NCI-H446 (cell line): ENCODE measurements around the gene PARVB.

ENCODE experiments used
- DNase-seq, 2 experiments: peaks; one replicate each; lab custom pipeline; 2025; lab: John Stamatoyannopoulos, UW

Gene PARVB

GRCh38 chr22:44161673-44162072, 137.6 kb downstream of the PARVB start:
- no peak for DNase-seq

DNA sequence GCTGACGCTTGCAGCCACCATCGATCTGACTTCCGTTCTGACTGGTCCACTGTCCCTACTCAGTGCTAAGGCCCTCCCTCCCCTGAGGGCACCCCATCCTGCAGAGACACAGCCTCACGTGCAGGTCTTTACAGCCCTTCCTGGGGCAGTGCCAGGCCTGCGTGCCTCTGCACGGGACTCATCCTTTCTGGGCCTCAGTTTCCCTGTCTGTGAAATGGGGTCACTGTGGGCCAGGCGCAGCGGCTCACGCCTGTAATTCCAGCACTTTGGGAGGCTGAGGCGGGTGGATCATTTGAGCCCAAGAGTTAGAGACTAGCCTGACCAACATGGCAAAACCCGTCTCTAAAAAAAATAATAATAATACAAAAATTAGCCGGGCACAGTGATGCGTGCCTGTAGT, 138.9 kb downstream of the PARVB start:
- DNase-seq: no peak

DNA sequence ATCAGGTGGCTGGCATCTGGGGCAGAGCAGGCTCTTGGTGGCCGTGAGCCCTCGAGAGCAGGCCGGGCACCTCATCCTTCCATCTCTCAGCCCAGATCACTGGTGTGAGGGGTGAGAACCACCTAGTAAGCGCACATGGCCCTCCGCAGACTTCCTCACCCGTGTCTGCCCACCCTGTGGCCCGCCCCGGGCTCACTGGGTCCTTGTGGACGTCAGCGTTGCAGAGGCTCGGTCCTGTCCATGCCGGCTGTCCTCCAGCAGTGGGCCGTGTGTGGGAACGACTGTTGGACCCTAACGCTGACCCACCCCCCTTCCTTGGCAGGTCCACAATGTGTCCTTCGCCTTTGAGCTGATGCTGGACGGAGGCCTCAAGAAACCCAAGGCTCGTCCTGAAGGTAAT, 139.4 kb downstream of the PARVB start:
- no peak for DNase-seq

DNA sequence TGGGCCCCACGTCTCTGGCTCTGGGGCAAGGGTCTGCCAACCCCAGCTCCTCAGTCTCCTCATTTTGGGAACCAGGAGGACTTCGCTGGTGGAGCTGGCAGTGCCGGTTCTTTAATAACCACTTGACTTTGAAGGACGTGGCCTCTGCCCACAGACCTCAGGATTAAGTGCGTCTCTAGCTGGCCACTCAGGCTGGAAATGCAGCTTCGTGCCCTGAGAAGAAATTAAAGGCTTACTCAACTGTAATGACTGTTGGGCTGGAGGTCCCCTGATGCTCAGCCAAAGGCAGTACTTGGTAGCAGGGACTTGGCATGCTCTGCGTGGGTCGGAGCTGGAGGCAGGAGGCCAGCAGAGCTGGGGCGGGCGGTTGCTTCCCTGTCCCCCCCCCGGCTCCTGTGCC, 139.9 kb downstream of the PARVB start:
- no peak for DNase-seq

GRCh38 chr22:44165286-44165874, 141.3 kb downstream of the PARVB start:
- DNase-seq: no peak

DNA sequence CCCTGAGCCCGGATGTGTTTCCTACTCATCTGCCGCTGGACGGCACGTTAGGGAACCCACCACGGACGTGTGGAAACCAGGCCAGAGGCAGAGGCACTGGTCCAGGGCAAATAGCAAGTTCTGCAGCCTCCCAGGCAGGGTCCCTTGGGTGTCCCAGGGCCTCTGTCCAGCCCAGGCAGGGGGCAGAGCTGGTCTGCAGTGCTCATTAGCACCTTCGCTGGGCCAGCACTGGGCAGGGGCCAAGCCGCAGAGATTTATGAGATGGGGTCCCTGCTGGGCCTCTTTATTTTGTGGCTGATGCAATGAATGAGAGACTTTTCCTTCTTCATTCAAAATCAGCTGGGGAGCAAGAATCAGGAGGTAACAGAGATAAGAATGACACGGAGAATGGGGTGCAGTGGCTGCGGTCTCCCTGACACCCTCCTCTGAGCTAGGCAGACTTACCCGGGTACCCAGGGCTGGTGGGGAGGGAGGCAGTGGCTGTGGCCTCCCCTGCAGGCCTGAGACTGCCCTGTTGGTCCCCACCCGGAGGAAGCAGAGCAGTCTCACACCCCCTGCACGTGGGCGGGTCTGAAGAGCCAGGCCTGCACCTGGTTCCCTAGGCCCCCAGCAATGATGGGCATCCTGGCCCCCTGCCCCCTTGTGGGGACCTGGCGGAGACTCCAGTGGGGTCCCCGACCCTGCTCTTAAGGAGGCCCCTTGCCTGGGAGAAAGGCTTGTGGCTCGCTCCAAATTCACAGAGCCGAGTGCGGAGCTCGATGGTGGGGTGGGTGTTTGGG, 142.6 kb downstream of the PARVB start:
- DNase-seq: no peak

DNA sequence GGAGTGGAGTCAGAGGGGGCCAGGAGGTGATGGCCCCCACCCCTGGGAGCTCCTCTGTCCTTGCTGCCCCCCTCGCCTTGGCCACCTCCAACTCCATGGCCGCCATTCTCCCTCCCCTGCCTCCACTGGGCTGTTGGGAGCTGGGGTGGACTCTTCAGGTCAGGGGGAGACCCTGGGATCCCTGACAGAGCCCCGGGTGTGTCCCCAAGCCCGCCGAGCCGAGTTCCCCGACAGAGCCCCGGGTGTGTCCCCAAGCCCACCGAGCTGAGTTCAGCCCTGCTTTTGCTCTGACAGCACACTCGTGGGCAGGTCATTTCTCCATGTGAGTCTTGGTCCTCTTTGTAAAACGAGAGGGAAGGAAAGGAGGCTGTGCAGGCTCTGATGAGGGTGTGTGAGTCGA, 143.4 kb downstream of the PARVB start:
- no peak for DNase-seq

DNA sequence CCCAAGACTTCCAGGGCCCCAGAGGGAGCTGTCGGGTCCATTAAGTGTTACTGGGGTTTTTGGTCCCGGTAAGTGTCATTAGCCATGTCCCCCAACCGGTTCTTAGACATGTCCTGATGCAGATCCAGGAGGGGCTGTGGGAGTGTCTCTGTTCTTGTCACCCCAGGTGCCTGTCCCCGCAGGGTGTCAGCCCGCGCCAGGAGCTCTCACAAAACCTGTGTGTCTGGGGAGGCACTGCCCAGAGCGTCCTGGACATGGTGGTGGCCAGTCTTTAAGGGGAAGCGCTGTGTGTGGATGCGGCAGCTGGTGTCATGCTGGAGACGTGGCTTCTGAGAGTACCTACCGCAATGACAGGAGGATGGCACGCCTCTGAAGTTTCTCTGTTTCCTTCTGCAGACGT, 144.1 kb downstream of the PARVB start:
- no peak for DNase-seq

DNA sequence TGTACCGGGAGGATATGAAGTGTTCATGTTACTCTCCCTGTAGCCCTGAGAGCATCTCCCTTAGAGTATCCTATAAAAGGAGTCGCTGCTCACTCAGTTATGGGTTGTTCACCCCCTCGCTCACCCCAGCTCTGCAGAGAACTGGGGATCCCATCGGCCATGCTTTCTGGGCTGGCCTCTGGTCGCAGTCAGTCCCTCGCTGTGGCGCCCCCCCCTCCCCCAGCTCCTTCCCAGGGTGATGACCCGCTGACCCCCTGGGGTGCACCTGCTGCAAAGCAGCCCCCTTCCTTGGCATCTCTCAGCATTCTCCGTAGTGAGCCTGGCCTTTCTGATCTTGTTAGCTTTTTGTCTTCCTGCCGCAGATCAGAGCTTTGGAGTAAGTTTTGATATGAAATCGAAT, 146.4 kb downstream of the PARVB start:
- DNase-seq: no peak

DNA sequence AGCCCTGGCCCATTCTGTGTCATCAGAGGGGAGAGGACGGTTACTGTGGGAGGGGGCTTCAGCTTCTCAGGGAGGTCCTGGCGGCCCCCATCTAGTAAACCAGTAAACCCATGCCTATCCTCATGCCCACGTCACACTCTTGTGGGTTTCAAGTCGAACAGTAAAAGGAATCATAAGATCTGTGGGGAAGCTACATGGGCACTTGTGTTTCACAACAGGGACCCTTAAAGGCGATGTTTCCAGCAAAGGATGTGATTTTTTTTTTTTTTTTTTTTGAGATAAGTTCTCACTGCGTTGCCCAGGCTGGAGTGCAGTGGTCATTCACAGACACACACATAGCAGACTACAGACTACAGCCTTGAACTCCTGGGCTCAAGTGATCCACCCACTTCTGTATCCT, 147.5 kb downstream of the PARVB start:
- DNase-seq: no peak

GRCh38 chr22:44172370-44173108, 148.4 kb downstream of the PARVB start:
- no peak for DNase-seq

- no peak for DNase-seq
Observed at GRCh38 chr22:44173154-44173553, 149.1 kb downstream of the PARVB start.

GRCh38 chr22:44175676-44176075, 151.6 kb downstream of the PARVB start:
- no peak for DNase-seq

DNA sequence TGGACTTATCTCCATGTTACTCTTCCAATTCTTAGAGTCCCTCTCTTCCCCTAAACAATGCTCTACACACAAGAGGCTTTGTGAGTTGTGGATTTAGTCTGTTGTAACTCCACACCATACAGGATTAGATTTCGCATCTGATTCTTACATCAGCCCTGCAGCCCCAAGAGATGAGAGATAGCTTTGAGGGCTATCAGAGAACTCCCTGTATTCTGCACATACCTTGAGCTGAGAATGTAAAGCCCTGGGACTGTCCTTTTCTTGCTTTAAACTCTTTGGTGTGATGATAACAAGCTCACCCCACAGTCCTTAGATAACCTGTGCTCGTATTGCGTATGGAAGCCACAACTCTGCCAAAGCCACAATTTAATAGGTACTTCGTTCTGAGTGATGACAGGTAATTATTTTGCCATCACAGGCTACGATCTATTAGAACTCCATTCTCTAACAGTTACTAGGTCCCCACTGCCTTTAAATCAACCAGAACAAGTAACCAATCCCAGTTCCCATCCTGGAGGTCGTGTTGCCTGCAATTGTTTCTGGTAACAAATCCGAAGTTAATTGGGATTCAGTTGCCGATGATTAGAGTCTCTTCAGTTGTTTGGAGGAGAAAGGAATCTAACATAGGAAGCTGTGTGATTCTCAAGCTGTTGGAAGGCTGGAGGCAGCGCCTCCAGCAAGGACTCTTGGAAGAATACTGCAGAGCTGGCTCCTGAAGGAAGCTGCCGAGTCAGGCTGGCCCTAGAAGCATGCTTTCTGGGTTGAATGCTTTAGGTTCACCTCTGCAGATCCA, 155.3 kb downstream of the PARVB start:
- no peak for DNase-seq

DNA sequence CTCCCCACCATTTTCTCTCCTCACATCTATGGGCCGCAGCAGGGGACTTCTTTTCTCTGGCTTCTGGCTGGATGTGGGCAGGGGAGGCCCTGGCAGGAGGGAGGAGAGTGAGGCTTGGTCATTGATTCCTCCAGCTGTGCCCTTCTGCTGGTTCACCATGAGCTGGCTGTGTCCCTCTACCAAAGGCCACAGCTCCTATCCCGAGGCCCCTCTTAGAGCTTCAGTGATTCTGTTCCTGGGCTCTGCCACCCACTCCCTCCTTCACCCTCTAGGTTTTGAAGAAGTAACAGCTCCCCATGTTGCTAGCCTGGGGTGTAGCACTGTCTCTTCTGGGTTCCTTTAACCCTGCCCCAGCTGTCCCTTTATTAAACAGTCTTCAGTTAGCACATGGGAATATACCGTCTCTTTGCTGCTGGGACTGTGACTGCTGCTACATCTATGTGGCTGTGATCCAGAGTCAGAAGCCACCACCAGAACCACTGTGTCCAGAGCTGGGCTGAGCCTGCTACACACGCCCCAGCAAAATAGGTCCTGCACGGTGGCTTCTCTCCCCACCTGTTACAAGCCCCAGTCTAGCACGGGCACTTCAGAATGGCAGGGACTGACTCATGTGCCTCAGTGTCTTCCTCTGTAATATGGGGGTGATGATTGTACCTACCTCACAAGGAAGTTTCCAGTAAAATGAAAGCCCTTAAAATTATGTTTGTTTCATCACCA, 156.0 kb downstream of the PARVB start:
- DNase-seq: no peak

DNA sequence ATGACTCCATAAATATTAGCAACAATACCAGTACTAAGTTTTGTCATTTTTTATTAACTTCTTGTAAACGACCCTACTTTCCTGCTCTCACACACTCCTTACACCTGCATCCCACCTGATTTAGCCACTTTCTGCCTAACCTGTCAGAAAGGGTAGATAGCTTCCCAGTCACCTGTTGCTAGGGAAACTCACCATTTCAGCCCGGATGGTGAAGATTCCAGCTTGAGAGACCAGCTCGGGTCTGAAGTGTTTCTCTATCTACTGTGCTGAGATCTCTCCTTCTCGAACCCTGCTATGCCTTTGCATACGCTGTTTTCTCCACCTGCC, 156.6 kb downstream of the PARVB start, which contains the start of gene PARVG:
TSS of gene PARVG (plus strand) at position 220 of the 327 bp plus-strand sequence. CDS start 2,405 bp downstream, outside the sequence.
- DNase-seq: no peak

DNA sequence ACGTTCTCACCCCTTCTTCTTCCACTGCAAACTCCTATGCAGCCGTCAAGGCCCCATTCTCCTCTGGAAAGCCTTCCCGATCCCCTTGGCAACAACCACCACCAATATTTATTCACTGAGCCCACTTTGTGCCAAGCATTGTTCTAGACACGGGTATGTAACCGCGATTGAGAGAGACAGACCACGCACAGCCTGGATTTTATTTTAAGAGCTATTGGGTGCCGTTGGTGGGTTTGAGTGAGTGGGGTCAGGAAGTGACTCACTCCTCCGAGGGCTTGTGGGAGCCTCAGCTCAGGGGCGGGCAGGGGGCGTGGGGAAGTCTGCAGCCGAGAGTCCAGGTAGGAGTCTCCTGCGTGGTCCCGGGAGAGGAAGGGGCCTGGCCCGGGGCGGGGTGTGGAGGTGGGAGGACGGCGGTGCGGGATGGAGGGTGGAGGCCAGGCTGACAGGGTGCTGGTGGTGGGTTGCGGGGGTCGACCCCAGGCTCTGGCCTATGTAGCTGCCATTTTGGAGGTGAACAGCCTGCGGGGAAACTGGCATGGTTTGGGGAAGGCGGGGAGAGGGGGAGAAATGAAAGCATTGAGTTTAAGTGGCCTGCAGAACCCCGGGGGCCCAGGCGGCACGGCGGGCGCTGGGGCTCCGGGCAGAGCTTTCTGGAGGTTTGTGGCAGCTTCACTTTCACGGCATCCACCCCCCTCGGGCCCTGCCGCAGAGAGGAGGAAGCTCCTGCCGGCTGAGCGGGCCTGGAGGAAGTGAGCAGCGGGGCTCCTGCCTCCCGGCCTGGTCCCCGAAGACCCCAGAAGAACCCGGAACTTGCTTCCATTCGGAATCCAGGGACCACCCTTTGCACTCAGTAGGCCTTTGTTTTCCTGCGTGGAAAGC, 157.2 kb downstream of the PARVB start:
- DNase-seq: no peak

- DNase-seq: no peak
Observed at GRCh38 chr22:44181912-44182587, 157.9 kb downstream of the PARVB start.

DNA sequence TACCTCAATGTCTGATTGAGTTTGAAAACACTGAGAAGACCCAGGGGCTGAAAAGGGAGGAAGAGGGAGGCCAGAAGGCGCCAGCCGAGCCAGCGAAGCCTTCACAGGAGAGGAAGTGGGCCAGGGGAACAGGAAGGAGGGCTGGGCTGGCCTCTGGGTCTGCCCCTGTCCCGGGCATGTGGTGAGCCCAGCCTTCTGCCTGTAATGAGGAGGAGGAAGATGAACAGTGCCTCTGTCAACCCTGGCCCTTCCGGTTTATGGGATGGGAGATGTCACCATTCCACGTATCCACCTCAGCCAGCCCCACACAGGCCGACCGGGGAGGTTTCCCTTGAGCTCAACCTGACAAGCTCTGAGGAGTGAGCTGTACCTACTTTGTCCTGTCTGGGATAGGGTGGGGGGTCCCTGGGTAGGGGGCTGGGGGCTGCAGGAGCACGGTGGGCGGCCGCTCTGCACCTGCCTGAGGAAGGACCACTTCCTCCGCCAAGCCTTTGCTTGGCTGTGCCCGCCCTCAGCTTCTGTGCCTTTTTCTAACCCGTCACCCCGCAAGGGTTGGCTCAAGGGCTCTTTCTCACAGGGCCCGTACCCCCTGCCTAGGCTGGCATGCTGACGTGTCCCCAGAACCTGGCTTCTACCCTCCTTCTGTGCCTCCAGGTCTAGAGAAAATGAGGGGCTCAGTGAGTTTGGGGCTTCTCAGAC, 158.6 kb downstream of the PARVB start:
- DNase-seq: no peak

DNA sequence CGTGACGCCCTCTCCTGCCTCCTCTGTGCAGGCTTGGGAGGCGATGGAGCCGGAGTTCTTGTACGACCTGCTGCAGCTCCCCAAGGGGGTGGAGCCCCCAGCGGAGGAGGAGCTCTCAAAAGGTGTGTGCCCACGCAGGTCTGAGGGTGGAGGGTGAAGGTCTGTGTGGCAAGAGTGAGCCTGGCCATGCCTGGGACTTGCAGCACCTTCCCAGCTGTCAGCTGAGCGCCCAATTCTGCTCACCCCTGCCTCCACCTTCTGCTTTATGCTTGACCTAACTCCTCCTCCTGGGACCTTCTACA, 159.1 kb downstream of the PARVB start:
- no peak for DNase-seq
